ENCODE results near the gene LTBR.

LTBR gene

GRCh38 chr12:6392504-6392903 is 8.5 kb downstream of the LTBR start:
- H3K27me3 ChIP-seq (ENCODE audit: low read length): no peaks in the 10 kb centered on the region
- H2AFZ ChIP-seq (ENCODE audit: low read depth, low read length, severe bottlenecking): no peak overlapping the region
- H3K4me2 ChIP-seq (ENCODE audit: low read depth, low read length, poor library complexity, severe bottlenecking): no peak overlapping the region
- no peak overlapping the region for H3K9ac ChIP-seq (ENCODE audit: low read length)
- TF ChIP-seq CTCF (IDR thresholded peaks at IDR 0.05; ENCODE audit: insufficient read depth, low read length, poor library complexity, severe bottlenecking) (no peak), EZH2phosphoT487 (conservative IDR thresholded peaks at IDR 0.05; ENCODE audit: low read length) (no peak)
- H3K9me2 ChIP-seq (replicated peaks; ENCODE audit: insufficient read depth, low read length): no peaks in the 10 kb centered on the region
- H3K79me2 ChIP-seq (ENCODE audit: insufficient read depth, low read length): no peaks in the 10 kb centered on the region
- H3K4me3 ChIP-seq (ENCODE audit: insufficient read depth, low read length, poor library complexity, severe bottlenecking): no peak overlapping the region
- H3F3A ChIP-seq (ENCODE audit: insufficient read depth): no peaks in the 10 kb centered on the region
- no peaks in the 10 kb centered on the region for H3K36me3 ChIP-seq (ENCODE audit: low read length)
- H3K27ac ChIP-seq (ENCODE audit: low read depth, low read length): no peak overlapping the region
- H3K9me3 ChIP-seq (ENCODE audit: insufficient read depth, low read length): no peaks in the 10 kb centered on the region
- no peaks in the 10 kb centered on the region for H4K20me1 ChIP-seq (ENCODE audit: low read depth, low read length)

- Histone ChIP-seq H3K9ac (ENCODE audit: low read length) (no peak overlapping the region), H4K20me1 (ENCODE audit: low read depth, low read length) (no peaks in the 10 kb centered on the region), H3K4me2 (ENCODE audit: low read depth, low read length, poor library complexity, severe bottlenecking) (no peak overlapping the region), H3K27ac (ENCODE audit: low read depth, low read length) (no peak overlapping the region), H3K27me3 (ENCODE audit: low read length) (no peaks in the 10 kb centered on the region), H3K9me3 (ENCODE audit: insufficient read depth, low read length) (no peaks in the 10 kb centered on the region), H3K36me3 (ENCODE audit: low read length) (no peaks in the 10 kb centered on the region), H3F3A (ENCODE audit: insufficient read depth) (no peaks in the 10 kb centered on the region), H2AFZ (ENCODE audit: low read depth, low read length, severe bottlenecking) (no peak overlapping the region), H3K79me2 (ENCODE audit: insufficient read depth, low read length) (no peaks in the 10 kb centered on the region), H3K9me2 (replicated peaks; ENCODE audit: insufficient read depth, low read length) (no peaks in the 10 kb centered on the region), H3K4me3 (ENCODE audit: insufficient read depth, low read length, poor library complexity, severe bottlenecking) (no peak overlapping the region)
- TF ChIP-seq EZH2phosphoT487 (conservative IDR thresholded peaks at IDR 0.05; ENCODE audit: low read length) (no peak), CTCF (IDR thresholded peaks at IDR 0.05; ENCODE audit: insufficient read depth, low read length, poor library complexity, severe bottlenecking) (no peak)
Observed at GRCh38 chr12:6393109-6393508, 9.1 kb downstream of the LTBR start.

- Histone ChIP-seq H3K9me3 (ENCODE audit: insufficient read depth, low read length) (no peaks in the 10 kb centered on the region), H3K9ac (ENCODE audit: low read length) (no peak overlapping the region), H4K20me1 (ENCODE audit: low read depth, low read length) (no peaks in the 10 kb centered on the region), H3K4me3 (ENCODE audit: insufficient read depth, low read length, poor library complexity, severe bottlenecking) (no peak overlapping the region), H2AFZ (ENCODE audit: low read depth, low read length, severe bottlenecking) (no peak overlapping the region), H3F3A (ENCODE audit: insufficient read depth) (no peaks in the 10 kb centered on the region), H3K9me2 (replicated peaks; ENCODE audit: insufficient read depth, low read length) (no peaks in the 10 kb centered on the region), H3K27me3 (ENCODE audit: low read length) (no peaks in the 10 kb centered on the region), H3K27ac (ENCODE audit: low read depth, low read length) (no peak overlapping the region), H3K79me2 (ENCODE audit: insufficient read depth, low read length) (no peaks in the 10 kb centered on the region), H3K36me3 (ENCODE audit: low read length) (no peaks in the 10 kb centered on the region), H3K4me2 (ENCODE audit: low read depth, low read length, poor library complexity, severe bottlenecking) (no peak overlapping the region)
- TF ChIP-seq EZH2phosphoT487 (conservative IDR thresholded peaks at IDR 0.05; ENCODE audit: low read length) (no peak), CTCF (IDR thresholded peaks at IDR 0.05; ENCODE audit: insufficient read depth, low read length, poor library complexity, severe bottlenecking) (no peak)
Observed at GRCh38 chr12:6394398-6394797, 10.4 kb downstream of the LTBR start.

Data from SU-DHL-6 (cell line).